Epithelial cell of prostate (primary cell): ENCODE results near the gene PICALM.
"Not testable (repeated sequence)": the region's sequence is repeated elsewhere in the genome, so short reads cannot be mapped to it uniquely, and the experiment has no call there.

Experiments
- DNase-seq: peaks from one replicate; pipeline ENCODE4 v3.0.0-alpha.2; 2011; ENCODE audit warnings: low read depth, low spot score
- H3K27ac ChIP-seq: fragments of 450-650 bp; 2 replicates; pipeline ENCODE4 v1.5.1; 2017; ENCODE audit warnings: mild to moderate bottlenecking

Gene PICALM

GRCh38 chr11:85948884-85949283 is 120.0 kb downstream of the PICALM start:
- peak overlapping the region; percentile 82 for H3K27ac ChIP-seq
- no peak for DNase-seq

GRCh38 chr11:85947431-85948272 is 121.2 kb downstream of the PICALM start:
- peak overlapping the region; percentile 82 for H3K27ac ChIP-seq
- no peak for DNase-seq

- no peak for DNase-seq
- H3K27ac ChIP-seq, result peak overlapping the region; percentile 29
These were observed 122.7 kb downstream of the PICALM start for GRCh38 chr11:85946221-85946620.

DNA sequence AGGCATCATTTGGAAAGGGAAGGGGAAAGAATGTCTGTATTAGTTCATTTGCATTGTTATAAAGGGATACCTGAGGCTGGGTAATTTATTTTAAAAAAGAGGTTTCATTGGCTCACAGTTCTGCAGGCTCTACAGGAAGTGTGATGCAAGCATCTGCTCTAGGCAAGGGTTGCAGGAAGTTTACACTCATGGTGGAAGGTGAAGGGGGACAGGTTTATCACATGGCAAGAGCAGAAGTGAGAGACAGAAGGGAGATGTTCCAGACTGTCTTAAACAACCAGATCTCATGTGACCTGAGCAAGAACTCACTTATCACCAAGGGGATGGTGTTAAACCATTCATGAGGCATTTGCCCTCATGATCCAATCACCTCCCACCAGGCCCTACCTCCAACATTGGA is 123.1 kb downstream of the PICALM start:
- DNase-seq, result no peak
- H3K27ac ChIP-seq, result peak overlapping the region; percentile 29

GRCh38 chr11:85945296-85945695 is 123.6 kb downstream of the PICALM start:
- no peak for DNase-seq

GRCh38 chr11:85941380-85941973 is 127.4 kb downstream of the PICALM start:
- H3K27ac ChIP-seq, result no peak overlapping the region
- DNase-seq, result no peak

More at GRCh38 chr11:85945296-85945695, 123.6 kb downstream of the PICALM start:
- H3K27ac ChIP-seq, result no peak overlapping the region

DNA sequence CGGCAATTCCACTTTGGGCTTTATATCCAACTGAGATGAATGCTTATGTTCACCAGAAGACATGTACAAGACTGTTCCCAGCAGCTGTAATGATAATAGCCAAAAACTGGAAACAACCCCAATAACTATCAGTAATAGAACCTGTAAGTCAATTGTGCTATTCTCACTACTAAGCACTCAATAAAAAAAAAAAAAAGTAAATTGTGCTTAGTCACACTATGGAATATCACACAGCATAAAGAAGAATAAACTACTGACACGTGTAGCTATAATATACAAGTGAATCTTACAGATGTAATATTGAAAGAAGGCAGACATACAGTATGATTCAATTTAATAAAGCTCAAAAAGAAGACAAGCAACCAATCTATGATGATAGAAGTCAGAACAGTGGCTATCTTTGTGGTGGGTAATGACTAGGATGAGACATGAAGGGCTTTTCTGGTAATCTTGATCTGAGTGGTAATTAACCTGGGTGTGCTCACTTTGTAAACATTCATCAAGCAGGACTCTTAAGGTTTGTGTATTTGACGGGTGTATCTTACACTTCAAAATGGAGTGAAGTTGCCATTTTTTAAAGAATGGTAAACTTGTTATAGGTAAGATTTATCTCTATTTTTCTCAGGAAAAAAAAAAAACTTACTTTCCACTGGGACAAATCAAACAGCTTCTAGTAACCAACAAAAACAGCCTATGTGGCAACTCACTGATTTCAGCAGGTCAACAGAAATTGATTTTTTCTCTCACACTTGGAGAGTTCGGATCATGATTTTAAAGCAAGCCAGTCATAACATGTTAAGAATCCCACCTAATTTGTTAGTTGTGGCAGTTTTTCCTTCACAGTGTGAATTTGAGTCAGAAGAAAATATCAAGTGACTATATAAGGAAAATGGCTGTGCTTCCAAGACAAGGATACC is 129.5 kb downstream of the PICALM start:
- DNase-seq, result no peak
- H3K27ac ChIP-seq, result no peak overlapping the region

DNA sequence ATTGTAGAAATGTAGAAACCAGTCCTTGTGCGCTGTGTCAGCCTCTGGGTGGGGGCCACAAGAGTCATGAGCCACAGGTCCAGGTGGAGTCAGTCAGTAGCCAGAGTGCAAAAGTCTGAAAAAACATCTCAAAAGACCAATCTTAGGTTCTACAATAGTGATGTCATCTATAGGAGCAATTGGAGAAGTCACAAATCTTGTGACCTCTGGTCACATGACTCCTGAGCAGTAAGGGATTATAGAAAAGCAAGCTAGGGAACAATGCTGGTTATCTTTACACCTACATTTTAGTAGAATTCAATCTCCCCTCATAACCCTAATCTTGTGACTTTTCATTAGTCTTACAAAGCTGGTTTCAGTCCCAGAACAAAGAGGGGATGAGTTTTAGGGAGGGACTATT is 131.0 kb downstream of the PICALM start:
- no peak overlapping the region for H3K27ac ChIP-seq
- DNase-seq, result no peak

- no peak for DNase-seq
- H3K27ac ChIP-seq, result no peak overlapping the region
These were observed 133.1 kb downstream of the PICALM start for GRCh38 chr11:85935751-85936150.

DNA sequence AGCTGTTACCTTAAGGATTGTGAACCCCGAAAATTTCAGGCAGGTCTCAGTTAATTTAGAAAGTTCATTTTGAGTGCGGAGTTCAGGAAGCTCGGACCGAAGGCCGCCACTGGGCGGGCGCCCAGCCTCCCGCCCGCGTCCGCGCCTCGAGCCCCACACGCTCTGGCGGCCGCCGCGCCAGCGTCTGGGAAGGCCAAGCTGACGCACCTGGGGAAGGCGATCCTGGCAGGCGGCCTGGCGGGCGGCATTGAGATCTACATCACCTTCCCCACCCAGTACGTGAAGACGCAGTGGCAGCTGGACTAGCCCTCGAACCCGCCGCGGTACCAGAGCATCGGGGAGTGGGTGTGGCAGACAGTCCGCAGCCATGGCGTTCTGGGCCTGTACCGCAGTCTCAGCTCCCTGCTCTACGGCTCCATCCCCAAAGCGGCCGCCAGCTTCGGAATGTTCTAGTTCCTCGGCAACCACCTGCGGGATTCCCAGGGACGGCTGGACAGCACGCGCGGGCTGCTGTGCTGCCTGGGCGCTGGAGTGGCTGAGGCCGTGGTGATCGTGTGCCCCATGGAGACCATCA is 134.2 kb downstream of the PICALM start:
- no peak overlapping the region for H3K27ac ChIP-seq
- no peak for DNase-seq

DNA sequence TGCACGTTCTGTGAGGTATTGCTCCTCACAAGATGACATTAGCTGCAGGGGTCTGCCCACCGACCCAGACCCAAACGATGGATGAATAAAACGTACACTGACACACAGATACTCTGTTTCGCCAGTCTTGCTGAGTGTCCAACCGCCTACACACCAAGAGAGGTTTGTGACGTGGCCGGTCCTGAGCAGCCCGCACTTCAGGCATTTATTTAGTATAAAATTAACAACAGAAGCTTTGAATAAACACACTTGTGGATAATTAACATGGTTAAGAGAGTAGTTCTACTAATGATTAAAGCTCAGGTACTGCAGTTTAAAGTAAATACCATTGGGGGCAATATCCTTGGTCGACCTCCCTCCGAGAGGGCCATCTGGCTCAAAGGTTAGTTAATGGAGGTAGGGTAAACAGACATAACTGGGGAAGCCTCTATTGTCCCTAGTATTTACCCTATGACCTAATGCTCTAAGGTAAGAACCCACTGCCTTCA is 138.0 kb downstream of the PICALM start:
- no peak for DNase-seq
- no peak overlapping the region for H3K27ac ChIP-seq

GRCh38 chr11:85926653-85927214 is 142.2 kb downstream of the PICALM start:
- DNase-seq, H3K27ac ChIP-seq: not testable (repeated sequence)

- H3K27ac ChIP-seq, result no peak overlapping the region
- DNase-seq, result no peak
These were observed 145.4 kb downstream of the PICALM start for GRCh38 chr11:85923455-85923854.

GRCh38 chr11:85922367-85922766 is 146.5 kb downstream of the PICALM start:
- no peak overlapping the region for H3K27ac ChIP-seq
- DNase-seq, result no peak

- no peak for DNase-seq
- no peak overlapping the region for H3K27ac ChIP-seq
These were observed 149.7 kb downstream of the PICALM start for GRCh38 chr11:85918910-85919794.

GRCh38 chr11:85914425-85914824 is 154.5 kb downstream of the PICALM start:
- no peak overlapping the region for H3K27ac ChIP-seq
- DNase-seq, result no peak

- no peak for DNase-seq
- no peak overlapping the region for H3K27ac ChIP-seq
These were observed 155.4 kb downstream of the PICALM start for GRCh38 chr11:85913513-85913912.

DNA sequence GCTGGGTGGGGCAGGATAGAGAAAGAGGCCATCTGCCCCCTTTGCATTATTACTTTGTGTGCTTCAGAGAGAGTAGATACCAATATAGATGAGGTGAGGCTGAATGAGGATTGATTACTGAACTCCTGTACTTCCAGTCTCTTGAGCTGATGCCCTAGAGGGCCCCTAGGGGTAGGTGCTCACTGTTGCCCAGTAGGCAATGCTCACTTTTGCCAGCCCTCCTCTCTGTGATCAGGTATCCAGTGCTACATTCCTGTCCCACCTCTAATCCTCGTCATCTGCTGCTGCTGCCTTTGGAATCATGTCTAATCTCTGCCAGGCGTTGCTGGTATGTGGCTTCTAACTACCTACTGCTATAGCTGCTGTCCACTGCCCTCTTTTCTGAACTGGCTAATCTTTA is 156.5 kb downstream of the PICALM start:
- H3K27ac ChIP-seq, result no peak overlapping the region
- no peak for DNase-seq
